Stimulated activated CD4-positive, alpha-beta T cell treated with anti-CD3 and anti-CD28 coated beads, TNF-alpha, amount 100 ng/mL, for 1 hour (primary cell): ENCODE data around the gene WARS2.

Experiments
- DNase-seq, 3 donors: peaks; one replicate each; pipeline ENCODE4 v3.0.0-alpha.2; 2020; ENCODE audit warnings: low read depth in 3 of 3, low spot score in 1 of 3

Gene WARS2

DNA sequence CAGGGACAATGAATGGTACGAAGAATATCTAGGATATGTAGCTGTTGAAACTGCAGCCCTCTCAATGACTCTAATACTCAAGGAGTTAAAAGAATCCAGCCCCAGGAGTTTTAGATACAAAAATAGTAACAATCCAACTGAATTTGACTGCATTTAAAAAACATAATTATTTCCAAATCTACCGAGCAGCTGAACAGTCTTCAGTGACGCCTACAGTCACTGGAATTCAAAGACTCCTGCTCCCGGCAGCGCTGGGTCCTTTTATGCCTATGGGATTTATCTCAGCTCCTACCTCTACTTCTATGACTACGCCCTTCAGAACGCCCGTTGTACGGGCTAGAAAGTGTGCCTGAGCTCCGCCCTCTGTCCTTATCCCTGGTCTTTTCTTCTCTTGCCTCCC, 55.7 kb downstream of the WARS2 start:
- no peak for DNase-seq

DNA sequence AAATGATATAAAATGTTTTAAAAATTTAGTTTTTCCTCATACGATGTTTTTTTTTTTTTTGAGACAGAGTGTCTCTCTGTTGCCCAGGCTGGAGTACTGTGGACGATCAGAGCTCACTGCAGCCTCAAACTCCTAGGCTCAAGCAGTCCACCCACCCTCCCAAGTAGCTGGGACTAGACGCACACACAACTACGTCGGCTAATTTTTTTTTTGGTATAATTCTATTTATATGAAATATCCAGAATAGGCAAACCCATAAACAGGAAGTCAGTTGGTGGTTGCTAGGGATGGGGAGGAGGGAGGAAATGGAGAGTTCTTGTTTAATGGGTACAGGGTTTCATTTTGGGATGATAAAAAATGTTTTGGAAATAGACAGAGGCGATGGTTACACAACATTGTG, 56.5 kb downstream of the WARS2 start:
- DNase-seq: no peak

DNA sequence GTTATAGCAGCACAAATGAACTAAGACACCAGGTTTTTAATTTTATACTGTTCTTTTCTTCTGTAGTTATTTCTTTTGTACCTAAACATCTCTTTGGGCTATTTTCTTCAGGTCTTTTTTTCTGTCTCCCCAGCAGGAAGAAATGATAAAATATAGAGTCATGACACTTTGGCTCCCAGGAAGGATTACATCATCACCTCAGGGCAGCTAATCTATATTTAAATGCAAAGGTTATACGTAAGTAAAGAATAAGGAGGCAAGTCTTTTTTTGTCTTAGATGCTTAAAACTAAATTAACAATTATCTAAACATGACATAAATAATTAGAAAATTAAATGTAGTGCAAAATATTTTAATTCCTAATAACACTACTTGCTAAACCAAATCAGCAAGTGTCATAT, 57.0 kb downstream of the WARS2 start:
- DNase-seq: no peak

DNA sequence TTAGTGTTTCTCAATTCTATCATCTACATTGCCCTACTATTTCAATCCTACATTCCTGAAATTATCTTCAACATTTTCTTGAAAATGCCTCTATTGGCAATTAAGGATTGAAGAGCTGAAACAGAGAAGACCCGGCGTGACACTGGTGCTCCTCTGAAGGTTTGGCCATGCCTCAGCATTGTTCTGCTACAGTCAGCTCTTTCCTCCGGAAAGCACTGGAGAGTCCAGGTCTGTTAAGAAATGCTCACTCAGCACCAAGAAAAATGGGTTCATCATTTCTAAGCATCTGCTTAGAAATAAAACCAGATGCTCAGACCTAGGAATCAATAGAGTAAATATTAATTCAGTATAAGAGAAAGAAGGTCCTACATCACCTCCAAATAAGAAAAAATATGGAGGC, 58.8 kb downstream of the WARS2 start:
- DNase-seq: no peak

DNA sequence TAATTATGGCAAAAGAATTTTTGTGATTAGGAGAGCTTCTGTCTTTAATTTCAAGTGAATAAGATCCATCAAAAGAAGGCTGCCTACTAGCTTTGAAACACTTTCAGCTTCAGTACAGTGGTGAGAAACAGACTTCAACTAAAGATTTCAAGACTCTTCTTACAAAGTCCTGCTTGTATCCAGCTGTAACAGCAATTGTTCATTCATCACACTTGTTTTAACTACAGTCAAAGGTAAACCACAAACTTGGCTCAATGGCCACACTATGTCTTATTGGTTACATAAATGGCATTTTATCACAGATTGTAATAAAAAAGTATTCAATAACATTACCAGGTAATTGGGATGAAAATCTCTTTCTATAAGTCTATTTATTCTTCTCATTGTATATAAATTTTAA, 59.2 kb downstream of the WARS2 start:
- no peak for DNase-seq

DNA sequence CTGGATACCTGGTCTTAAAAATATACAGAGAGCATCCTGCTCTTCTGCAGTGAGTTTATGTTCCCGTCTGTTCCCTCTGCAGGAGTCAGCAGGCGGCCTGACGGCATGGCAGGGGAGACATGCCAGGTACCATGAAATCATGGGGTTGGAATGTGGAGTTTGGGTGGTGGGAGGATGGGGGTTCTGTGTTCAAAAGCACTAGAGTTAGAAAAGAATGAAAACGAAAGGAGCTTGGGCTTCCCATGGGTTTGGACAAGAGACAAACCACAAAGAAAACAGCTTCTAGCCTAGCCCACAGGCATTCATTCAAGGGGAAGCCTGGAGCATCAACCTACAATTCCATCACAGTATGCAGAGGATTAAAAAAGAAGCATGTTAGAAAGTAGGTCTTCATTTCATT, 59.9 kb downstream of the WARS2 start:
- DNase-seq: no peak

DNA sequence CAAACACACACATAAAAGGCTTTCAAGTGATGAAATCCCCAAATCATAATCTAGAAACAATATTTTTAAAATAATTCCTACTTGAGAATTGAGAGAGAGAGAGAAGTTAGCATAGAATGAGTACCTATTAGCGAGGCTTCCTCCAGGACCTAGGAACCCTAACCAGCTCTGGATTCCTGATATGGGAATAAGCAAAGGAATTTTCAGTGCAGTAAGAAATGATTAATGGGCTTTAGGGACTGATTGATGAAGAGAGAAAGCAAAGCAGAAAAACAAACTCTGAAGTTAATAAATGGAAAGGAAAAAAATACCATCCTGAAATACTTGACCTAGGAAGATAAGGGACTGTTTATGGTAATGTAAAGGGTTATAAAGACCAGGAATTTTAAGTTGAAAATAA, 60.6 kb downstream of the WARS2 start:
- no peak for DNase-seq

DNA sequence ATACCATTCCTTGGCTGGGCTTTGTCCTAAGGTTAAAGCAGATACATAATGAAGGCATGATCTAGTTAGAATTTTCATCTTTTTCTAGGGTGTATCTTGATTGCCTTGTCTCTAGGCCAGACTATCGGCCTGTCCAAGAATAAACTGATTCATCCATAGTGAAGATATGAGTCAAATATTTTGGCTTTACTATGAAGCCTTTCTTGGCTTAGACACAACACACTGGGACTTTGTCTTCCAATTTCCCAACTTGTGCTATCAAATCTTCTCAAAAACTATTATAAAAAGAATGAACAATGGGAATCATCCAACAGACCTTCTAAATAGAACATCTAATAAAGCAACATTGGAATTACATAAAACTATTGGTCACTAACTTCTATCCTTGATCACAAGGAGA, 64.8 kb downstream of the WARS2 start:
- DNase-seq: no peak

DNA sequence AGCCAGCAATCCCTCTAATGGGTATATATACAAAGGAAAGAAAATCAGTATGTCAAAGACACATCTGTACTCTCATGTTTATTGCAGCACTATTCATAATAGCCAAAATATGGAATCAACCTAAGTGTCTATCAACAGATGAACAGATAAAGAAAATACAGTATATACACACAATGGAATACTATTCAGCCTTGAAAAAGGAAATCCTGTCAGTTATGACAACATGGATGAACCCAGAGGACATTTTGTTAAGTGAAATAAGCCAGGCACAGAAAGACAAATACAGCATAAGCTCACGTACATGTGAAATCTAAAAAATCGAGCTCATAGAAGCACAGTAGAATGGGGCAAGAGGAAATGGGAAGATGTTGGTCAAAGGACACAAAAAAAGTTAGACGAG, 69.1 kb downstream of the WARS2 start:
- DNase-seq: no peak

DNA sequence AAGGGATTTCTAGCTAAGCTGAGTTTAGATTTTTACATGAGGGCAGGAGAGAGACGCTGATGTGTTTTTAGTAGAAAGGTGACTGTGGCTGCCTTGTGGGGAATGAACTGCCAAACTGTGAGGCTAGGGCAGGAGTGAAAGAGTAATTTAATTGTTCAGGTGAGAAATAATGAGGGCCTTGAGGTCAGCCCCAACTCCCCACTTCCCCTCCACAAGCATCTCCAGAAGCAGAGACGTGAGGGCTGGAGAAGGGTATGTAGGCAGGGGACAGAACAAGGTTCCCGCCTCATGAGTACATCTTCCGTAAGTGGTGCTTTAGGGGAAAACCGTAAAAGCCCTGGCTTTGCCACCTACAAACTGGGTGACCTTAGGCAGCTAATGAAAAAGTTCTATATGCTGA, 70.8 kb downstream of the WARS2 start:
- no peak for DNase-seq

DNA sequence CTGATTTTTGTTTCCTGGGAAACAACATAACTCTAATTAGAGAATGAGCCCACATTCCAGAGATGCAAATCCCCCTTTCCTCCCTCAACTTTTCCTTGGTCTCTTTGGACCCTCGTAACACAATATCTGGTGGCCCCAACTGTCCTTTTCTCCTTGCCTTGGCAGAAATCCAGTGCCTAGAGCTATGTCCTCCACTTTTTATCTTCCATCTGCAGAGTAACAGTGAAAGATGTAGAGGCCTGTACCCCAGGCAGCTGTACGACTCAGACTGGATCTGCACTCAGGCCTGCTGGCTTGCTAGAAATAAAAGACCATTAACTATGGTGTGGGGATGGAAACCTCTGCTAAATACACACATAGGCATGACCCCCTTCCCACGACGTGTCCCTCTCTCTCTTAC, 72.0 kb downstream of the WARS2 start:
- no peak for DNase-seq

DNA sequence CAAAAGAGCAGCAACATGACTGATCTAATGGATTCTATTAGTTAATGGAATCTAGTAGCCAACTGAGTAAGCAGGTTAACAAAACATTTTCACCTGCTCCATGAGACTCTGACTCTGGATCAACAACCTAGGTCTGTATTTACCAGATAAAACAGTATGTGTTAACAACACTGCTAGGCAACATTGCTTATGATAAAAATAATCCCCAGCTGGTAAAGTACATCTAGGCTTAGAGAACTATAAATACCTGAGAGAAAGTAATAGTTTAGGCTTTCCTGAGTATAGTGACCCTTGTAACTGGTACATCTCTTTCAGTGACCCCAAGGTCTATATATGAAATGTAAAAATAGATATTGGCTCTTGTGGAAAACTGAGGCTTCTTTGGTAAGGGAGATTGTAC, 78.8 kb downstream of the WARS2 start:
- no peak for DNase-seq

DNA sequence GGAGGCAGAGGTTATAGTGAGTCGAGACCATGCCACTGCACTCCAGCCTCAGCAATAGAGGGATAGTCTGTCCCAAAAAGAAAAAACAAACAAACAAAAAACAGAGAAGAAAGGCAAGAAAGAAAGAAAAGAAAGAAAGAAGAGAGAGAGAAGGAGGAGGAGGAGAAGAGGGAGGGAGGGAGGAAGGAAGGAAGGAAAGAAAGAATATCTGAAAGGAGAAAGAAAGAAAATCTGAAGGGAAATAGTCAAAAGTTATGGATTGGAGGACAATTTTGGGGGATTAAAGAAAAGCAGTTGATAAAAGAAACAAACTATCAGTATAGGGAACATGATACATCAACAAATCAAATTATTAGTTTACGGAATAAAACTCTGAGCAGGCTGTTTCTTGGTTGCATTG, 84.9 kb downstream of the WARS2 start:
- no peak for DNase-seq

DNA sequence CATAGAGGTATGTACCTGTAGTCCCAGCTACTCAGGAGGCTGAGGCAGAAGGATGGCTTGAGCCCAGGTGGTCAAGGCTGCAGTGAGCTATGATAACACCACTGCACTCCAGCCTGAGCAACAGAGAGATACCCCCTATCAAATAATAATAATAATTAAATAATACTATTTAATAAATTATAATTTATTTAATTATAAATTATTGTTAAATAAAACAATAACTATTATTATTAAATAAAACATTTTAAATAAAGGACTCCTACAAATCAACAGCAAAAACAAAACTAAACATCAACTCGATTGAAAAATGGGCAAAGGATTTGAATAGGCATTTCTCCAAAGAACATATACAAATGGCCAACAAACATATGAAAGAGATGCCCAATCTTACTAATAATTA, 86.5 kb downstream of the WARS2 start:
- no peak for DNase-seq

DNA sequence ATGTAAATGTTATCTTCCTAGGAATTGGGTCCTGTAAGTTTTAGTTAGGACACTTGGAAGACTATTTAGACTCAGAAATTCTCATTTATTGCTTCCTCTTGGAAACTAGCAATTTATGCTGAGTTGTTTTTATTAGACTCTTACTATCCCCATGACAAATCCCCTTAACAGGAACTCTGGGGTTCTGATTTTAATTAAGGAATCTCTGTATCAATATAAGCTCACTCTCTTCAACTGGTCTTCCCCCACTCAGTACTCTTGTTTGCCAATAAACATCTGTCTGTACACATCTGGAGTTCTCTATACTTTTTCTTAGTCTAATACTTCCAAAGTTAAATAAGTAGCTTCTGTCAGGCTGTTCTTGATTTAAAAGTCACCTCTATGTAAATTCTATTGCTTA, 88.2 kb downstream of the WARS2 start:
- DNase-seq: no peak

DNA sequence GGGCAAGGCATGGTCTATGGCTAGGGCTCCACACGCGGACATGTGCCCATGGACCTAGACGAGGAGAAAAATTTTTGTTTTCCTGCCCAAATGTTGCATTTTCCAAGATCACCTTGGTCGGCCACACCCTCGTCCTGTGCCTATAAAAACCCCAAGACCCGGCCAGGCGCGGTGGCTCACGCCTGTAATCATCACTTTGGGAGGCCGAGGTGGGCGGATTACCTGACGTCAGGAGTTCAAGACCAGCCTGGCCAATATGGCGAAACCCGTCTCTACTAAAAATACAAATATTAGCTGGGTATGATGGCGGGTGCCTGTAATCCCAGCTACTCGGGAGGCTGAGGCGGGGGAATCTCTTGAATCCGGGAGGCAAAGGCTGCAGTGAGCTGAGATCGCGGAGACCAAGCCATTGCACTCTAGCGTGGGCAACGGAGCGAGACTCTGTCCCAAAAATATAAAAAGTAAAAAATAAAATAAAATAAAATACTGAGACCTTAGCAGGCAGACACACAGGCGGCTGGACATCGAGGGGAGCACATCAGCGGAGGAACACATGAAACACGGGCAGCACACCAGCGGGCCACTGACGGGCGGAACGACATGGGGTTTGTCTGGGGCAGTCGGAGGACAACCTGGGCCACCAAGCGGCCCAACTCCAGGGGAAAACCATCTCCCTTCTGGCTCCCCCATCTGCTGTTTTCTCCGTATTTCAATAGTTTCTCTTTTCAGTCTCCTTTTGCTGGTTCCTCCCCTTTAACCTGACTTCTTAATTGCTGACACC, 91.6 kb downstream of the WARS2 start:
- DNase-seq: no peak

DNA sequence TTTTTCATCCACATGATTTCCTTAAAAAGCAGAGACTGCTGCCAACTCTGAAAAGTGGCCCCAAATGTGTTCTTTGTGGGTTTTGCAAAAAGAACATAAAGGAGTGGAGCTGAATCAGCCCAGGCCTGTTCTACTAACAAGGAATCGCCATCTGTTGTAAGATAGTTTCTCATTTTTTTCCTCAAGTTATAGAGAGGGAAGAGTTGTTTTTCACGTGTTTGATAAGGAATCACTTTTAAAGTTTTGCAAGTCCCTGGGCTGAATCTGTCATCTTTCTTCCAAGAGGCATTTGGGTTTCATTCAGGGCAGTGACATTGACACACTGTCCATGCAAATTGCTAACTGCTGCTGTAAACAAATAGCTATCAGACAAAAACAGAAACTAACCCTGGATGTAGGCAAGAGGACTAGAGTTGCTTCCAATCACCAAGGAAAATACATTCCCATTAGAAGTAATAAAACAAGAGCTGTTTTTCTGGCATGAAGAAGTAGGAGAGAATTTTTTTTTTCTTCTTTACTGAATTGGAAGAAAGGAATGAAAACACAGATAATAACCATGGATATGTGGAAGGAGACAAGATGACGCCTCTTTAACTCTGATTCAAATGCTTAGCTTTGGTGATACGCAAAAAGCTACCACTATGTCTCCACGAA, 93.5 kb downstream of the WARS2 start:
- no peak for DNase-seq

DNA sequence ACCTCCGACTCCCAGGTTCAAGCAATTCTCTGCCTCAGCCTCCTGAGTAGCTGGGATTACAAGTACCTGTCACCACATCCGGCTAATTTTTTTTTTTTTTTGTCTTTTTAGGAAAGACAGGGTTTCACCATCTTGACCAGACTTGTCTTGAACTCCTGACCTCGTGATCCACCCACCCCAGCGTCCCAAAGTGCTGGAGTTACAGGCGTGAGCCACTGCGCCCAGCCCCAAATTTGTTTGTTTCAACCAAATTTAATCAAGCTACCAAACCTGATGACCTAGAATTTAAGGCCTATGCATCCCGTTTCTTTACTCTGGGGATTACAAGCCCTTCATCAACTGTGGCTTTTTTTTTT, 94.0 kb downstream of the WARS2 start:
- DNase-seq: no peak

DNA sequence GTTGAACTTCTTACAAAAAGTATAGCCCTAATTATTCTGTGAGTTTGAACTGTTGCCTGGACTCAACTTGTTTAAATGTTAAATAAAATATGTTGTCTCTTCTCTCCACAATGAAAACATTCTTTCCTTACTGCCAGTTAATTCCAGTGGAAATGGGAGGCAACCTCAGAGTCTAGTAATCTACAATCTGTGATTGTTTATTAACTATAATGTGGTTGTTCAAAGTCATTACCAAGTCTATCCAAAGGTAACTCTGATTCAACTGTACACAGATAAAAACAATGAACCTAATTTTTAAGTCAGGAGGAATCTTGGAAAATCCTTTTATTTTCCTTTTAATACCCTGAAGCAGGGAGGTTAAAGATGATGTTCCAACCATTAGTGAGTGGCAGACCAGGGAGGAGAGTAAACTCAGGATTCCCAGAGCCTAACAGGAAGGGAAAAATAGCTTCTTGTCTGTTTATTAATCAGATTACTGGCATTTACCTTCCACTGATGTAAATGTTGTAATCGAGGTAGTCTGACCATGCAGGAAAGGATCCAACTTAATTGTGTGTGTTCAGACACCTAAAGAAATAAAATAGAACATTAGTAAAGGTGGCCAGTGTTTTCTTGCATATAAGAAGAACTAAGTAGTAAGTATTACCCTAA, 95.2 kb downstream of the WARS2 start:
- DNase-seq: no peak

DNA sequence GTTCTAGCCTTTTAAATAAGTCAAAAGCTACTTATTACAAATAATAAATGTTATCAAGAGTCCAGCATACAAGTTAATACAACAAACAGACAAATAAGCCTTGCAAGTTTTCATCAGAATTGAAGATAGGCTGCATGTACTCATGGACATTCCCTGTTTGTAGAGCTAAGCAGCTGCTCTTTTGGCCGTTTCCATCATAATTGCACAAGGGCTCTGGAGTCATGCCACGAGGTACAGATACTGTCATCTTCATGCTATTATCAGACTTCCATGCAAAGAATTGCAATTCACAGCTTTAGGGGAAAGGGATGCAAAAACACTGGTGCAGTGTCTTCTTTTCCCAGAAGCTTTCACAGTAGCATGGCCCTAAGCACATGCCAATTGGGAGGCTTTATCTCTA, 99.5 kb downstream of the WARS2 start:
- no peak for DNase-seq

DNA sequence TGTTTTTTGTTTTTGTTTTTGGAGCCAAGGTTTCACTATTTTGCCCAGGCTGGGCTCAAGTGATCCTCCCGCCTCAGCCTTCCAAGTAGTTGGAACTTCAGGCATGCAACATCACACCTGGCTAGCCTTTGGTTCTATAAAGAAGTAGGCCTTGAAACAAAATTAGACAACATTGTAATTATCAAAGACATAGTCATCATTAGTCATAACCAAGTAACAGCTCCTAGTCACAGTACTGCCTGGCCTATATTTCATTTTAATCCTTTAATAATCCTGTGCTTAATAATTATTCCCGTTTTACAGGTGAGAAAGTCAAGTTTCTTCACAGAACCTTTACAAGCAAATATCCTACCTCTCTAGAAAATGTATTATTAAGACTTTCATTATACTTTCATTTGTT, 100.0 kb downstream of the WARS2 start:
- no peak for DNase-seq

DNA sequence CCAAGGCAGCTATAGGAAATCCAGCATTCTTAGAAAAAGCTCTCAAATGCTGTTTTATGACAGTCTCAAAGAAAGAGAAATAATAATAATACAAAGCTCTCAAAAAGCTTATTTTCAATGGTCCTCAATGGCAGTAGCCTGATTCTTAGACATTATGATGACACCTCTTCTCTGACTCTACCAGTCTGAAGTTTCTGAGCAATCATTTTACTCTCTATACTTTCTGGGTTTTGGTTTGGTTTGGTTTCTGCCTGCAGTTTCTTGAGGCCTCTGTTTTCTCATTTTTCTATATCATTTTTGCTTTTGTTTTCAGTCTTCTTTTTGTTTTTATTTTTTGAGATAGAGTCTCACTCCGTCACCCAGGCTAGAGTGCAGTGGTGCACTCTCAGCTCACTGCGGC, 102.1 kb downstream of the WARS2 start:
- no peak for DNase-seq

DNA sequence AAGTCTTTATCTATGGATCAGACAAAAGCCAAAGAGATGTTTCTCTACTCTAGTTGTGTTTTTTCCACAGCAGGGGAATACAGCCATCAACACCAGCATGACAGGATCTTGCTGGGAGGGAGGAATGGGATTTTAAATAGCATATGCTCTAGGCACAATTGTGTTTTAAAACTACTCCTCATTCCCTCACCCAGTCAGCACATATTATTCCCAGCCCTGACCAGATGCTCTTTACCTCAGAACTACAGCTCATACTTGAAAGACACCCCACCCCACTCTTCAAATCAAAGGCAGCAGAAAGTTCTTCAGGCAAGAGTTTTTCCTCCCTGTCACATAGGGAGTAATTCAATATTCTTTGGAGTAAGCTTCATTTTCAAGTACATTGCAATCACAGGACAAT, 106.1 kb downstream of the WARS2 start:
- DNase-seq: no peak
